Measurements from ENCODE around the gene H3-3A. TPM values are rescaled to one million over a fixed set of nuclear protein-coding genes. Genes with fewer than 3 reads are reported as not detected.
"Not testable (repeated sequence)": the region's sequence is repeated elsewhere in the genome, so short reads cannot be mapped to it uniquely, and the experiment has no call there.

The H3-3A gene
- total RNA-seq, 1 experiment from 2014 or later: 894 TPM

DNA sequence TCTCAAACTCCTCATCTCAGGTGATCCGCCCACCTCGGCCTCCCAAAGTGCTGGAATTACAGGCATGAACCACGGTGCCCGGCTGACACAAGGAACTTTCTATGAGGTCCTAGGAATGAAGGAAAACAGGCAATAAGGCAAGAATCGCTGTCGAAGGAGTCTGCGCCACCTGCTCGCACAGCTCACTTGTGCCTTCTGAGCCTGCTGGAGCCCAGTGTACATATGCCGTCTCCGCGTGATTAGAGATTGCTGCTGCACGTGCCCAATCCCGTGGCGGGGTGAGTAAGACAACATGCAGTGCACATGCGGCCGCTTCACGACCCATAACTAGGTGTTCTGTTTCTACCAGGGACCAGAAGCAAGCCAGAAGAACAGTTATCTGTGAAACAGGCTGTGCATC lies 24.3 kb downstream of the H3-3A start (continued):
- TF ChIP-seq E2F5 (CRISPR knock-in tag; IDR thresholded peaks at IDR 0.05) (no peak), NFYB (CRISPR knock-in tag; conservative IDR thresholded peaks at IDR 0.05; ENCODE audit: low read depth) (no peak), ZNF317 (CRISPR knock-in tag; IDR thresholded peaks at IDR 0.05; ENCODE audit: borderline replicate concordance, low read depth) (no peak), TEAD1 (CRISPR knock-in tag; IDR thresholded peaks at IDR 0.05) (no peak), NFATC4 (CRISPR knock-in tag; IDR thresholded peaks at IDR 0.05) (no peak), FOXK1 (CRISPR knock-in tag; IDR thresholded peaks at IDR 0.05) (no peak), AR (CRISPR knock-in tag; IDR thresholded peaks at IDR 0.05) (no peak), NR2C2 (CRISPR knock-in tag; IDR thresholded peaks at IDR 0.05) (no peak)
- TF ChIP-seq, protein P1, sequence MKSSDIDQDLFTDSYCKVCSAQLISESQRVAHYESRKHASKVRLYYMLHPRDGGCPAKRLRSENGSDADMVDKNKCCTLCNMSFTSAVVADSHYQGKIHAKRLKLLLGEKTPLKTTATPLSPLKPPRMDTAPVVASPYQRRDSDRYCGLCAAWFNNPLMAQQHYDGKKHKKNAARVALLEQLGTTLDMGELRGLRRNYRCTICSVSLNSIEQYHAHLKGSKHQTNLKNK (CRISPR knock-in tag; IDR thresholded peaks at IDR 0.05): no peak

DNA sequence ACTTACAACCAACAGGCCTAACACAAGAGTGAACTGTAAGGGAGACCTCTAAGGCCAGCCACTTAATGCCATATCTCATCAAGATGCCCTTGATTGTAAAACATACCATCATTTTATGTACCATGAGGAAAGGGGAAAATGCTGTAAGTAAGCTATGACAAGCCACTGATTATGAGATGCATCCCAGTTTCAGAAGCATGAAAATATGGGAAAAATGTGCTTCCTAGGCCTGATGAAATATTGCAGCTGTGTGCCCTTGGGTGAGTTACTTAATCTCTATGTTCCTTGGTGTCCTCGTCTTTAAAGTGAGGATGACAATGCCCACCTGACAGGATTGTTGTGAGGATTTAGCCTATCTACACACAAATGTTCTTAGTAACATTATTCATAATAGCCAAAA lies 28.9 kb downstream of the H3-3A start:
- ChIA-PET CTCF (interaction anchor here (0.7 kb wide), 1 partner anchor 10 kb away, joined by 3 read pairs; no protein-coding TSS in a partner anchor), POLR2A (interaction anchor here (2.2 kb wide), 1 partner anchor 29 kb away, joined by 6 read pairs; the partner anchor contains the start of gene H3-3A)
- no peaks in the 10 kb centered on the region for H3K4me1 Mint-ChIP-seq
- H3K9me3 Mint-ChIP-seq: no peaks in the 10 kb centered on the region
- H3K36me3 Mint-ChIP-seq: no peaks in the 10 kb centered on the region
- DNase-seq (ENCODE audit: low spot score) (no peak), ATAC-seq (no peak)
- H3K4me3 Mint-ChIP-seq: no peak overlapping the region
- TF ChIP-seq JUN (CRISPR knock-in tag; IDR thresholded peaks at IDR 0.05) (no peak), IRF2 (CRISPR knock-in tag; IDR thresholded peaks at IDR 0.05; ENCODE audit: borderline replicate concordance, low read depth) (no peak), TEAD4 (CRISPR knock-in tag; IDR thresholded peaks at IDR 0.05) (no peak), ESRRA (CRISPR knock-in tag; IDR thresholded peaks at IDR 0.05; ENCODE audit: borderline replicate concordance) (no peak), ZSCAN18 (CRISPR knock-in tag; IDR thresholded peaks at IDR 0.05) (no peak)
- TF ChIP-seq, protein P2, sequence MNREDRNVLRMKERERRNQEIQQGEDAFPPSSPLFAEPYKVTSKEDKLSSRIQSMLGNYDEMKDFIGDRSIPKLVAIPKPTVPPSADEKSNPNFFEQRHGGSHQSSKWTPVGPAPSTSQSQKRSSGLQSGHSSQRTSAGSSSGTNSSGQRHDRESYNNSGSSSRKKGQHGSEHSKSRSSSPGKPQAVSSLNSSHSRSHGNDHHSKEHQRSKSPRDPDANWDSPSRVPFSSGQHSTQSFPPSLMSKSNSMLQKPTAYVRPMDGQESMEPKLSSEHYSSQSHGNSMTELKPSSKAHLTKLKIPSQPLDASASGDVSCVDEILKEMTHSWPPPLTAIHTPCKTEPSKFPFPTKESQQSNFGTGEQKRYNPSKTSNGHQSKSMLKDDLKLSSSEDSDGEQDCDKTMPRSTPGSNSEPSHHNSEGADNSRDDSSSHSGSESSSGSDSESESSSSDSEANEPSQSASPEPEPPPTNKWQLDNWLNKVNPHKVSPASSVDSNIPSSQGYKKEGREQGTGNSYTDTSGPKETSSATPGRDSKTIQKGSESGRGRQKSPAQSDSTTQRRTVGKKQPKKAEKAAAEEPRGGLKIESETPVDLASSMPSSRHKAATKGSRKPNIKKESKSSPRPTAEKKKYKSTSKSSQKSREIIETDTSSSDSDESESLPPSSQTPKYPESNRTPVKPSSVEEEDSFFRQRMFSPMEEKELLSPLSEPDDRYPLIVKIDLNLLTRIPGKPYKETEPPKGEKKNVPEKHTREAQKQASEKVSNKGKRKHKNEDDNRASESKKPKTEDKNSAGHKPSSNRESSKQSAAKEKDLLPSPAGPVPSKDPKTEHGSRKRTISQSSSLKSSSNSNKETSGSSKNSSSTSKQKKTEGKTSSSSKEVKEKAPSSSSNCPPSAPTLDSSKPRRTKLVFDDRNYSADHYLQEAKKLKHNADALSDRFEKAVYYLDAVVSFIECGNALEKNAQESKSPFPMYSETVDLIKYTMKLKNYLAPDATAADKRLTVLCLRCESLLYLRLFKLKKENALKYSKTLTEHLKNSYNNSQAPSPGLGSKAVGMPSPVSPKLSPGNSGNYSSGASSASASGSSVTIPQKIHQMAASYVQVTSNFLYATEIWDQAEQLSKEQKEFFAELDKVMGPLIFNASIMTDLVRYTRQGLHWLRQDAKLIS (CRISPR knock-in tag; IDR thresholded peaks at IDR 0.05; ENCODE audit: borderline replicate concordance): no peak
- TF ChIP-seq, protein P3, sequence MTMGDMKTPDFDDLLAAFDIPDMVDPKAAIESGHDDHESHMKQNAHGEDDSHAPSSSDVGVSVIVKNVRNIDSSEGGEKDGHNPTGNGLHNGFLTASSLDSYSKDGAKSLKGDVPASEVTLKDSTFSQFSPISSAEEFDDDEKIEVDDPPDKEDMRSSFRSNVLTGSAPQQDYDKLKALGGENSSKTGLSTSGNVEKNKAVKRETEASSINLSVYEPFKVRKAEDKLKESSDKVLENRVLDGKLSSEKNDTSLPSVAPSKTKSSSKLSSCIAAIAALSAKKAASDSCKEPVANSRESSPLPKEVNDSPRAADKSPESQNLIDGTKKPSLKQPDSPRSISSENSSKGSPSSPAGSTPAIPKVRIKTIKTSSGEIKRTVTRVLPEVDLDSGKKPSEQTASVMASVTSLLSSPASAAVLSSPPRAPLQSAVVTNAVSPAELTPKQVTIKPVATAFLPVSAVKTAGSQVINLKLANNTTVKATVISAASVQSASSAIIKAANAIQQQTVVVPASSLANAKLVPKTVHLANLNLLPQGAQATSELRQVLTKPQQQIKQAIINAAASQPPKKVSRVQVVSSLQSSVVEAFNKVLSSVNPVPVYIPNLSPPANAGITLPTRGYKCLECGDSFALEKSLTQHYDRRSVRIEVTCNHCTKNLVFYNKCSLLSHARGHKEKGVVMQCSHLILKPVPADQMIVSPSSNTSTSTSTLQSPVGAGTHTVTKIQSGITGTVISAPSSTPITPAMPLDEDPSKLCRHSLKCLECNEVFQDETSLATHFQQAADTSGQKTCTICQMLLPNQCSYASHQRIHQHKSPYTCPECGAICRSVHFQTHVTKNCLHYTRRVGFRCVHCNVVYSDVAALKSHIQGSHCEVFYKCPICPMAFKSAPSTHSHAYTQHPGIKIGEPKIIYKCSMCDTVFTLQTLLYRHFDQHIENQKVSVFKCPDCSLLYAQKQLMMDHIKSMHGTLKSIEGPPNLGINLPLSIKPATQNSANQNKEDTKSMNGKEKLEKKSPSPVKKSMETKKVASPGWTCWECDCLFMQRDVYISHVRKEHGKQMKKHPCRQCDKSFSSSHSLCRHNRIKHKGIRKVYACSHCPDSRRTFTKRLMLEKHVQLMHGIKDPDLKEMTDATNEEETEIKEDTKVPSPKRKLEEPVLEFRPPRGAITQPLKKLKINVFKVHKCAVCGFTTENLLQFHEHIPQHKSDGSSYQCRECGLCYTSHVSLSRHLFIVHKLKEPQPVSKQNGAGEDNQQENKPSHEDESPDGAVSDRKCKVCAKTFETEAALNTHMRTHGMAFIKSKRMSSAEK (CRISPR knock-in tag; IDR thresholded peaks at IDR 0.05; ENCODE audit: borderline replicate concordance): no peak
- H3K27ac Mint-ChIP-seq: no peak overlapping the region
- H3K27me3 Mint-ChIP-seq (ENCODE audit: low read depth): peaks cover 4% of the 10 kb centered on the region

DNA sequence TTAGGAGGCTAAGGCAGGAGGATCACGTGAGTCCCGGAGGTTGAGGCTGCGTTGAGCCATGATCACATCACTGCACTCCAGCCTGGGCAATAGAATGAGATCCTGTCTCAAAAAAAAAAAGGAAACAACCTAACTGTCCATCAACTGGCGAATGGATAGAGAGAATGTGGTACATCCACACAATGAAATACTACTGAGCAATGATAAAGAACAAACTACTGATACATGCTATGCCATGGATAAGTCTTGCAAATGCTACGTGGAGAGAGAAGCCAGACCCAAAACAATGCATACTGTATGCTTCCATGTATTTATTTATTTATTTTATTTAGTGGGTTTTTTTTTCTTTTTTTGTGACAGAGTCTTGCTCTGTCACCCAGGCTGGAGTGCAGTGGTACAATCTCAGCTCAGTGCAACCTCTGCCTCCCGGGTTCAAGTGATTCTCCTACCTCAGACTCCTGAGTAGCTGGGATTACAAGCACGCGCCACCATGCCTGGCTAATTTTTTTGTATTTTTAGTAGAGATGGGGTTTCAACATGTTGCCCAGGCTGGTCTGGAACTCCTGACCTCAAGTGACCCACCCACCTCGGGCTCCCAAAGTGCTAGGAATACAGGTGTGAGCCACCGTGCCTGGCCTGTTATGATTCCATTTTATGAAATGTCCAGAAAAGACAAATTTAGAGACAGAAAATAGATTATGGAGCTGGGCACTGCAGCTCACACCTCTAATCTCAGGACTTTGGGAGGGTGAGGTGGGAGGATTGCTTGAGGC lies 29.7 kb downstream of the H3-3A start:
- H3K9me3 Mint-ChIP-seq; ATAC-seq; DNase-seq (ENCODE audit: low spot score); H3K27me3 Mint-ChIP-seq (ENCODE audit: low read depth); H3K4me3 Mint-ChIP-seq; H3K36me3 Mint-ChIP-seq; H3K4me1 Mint-ChIP-seq; POLR2A ChIA-PET; H3K27ac Mint-ChIP-seq: not testable (repeated sequence)
- CTCF ChIA-PET: interaction anchor here (0.7 kb wide), 2 partner anchors 9 kb away, joined by 3 to 4 read pairs; no protein-coding TSS in a partner anchor

Measured in WTC11 (cell line).